ENCODE results near the gene IBTK. TPM values are rescaled to one million over a fixed set of nuclear protein-coding genes. Genes with fewer than 3 reads are reported as not detected.

Gene IBTK
- total RNA-seq, 1 experiment from 2014 or later: 25.9 TPM

GRCh38 chr6:82251942-82252341, 4.4 kb upstream of the IBTK start:
- TF ChIP-seq CTCF (conservative IDR thresholded peaks at IDR 0.05): peak; percentile 58
- TF ChIP-seq EZH2 (IDR thresholded peaks at IDR 0.05; ENCODE audit: low read depth): no peak
- H3K4me2 ChIP-seq: no peak overlapping the region
- H4K20me1 ChIP-seq (ENCODE audit: insufficient read depth): no peaks in the 10 kb centered on the region
- no peaks in the 10 kb centered on the region for H3K9me3 ChIP-seq (ENCODE audit: insufficient read depth, low read depth)
- H3K4me1 ChIP-seq (replicated peaks; ENCODE audit: insufficient read depth): peaks cover 7% of the 10 kb centered on the region
- H3F3A ChIP-seq (ENCODE audit: insufficient read depth, low read depth): peaks cover 15% of the 10 kb centered on the region
- H3K27me3 ChIP-seq (ENCODE audit: insufficient read depth, low read depth): no peaks in the 10 kb centered on the region
- BruUV-seq (replicated peaks): no TSS peak
- H3K36me3 ChIP-seq (ENCODE audit: low read depth): no peaks in the 10 kb centered on the region
- ChIA-PET CTCF (interaction anchor here (0.8 kb wide), 1 partner anchor 813 kb away, joined by 4 read pairs; the partner anchor contains the start of gene UBE3D), POLR2A (ENCODE audit: unreplicated experiment) (interaction anchor here (0.6 kb wide), 1 partner anchor 39 kb away, joined by 7 read pairs; no protein-coding TSS in a partner anchor)
- intact Hi-C loops (cut with micrococcal nuclease; ENCODE audit: unreplicated experiment): loop anchor here (1.0 kb wide), 1 partner anchor 805 kb away; no protein-coding TSS in a partner anchor
- H3K79me2 ChIP-seq (ENCODE audit: low read depth): peaks cover 5% of the 10 kb centered on the region
- no peak overlapping the region for H3K27ac ChIP-seq
- H3K9me2 ChIP-seq (ENCODE audit: insufficient read depth): no peaks in the 10 kb centered on the region
- DNase-seq: no peak
- no peak overlapping the region for H2AFZ ChIP-seq
- H3K4me3 ChIP-seq: no peak overlapping the region

GRCh38 chr6:82249381-82250253, 2.1 kb upstream of the IBTK start:
- no peaks in the 10 kb centered on the region for H3K27me3 ChIP-seq (ENCODE audit: insufficient read depth, low read depth)
- peaks cover 19% of the 10 kb centered on the region for H3K4me1 ChIP-seq (replicated peaks; ENCODE audit: insufficient read depth)
- H3K9me2 ChIP-seq (ENCODE audit: insufficient read depth): no peaks in the 10 kb centered on the region
- TF ChIP-seq CTCF (conservative IDR thresholded peaks at IDR 0.05) (no peak), EZH2 (IDR thresholded peaks at IDR 0.05; ENCODE audit: low read depth) (no peak)
- peaks cover 28% of the 10 kb centered on the region for H3K79me2 ChIP-seq (ENCODE audit: low read depth)
- H3K9me3 ChIP-seq (ENCODE audit: insufficient read depth, low read depth): no peaks in the 10 kb centered on the region
- no peak overlapping the region for H2AFZ ChIP-seq
- BruUV-seq (replicated peaks): no TSS peak
- intact Hi-C loops (cut with micrococcal nuclease; ENCODE audit: unreplicated experiment): loop anchor here (2.0 to 10.0 kb wide), 3 partner anchors 815 to 1263 kb away; partner anchors contain the start of genes PGM3, PRSS35, RWDD2A and UBE3D
- CTCF ChIA-PET: interaction anchor here (0.5 to 0.6 kb wide), 2 partner anchors 808 to 967 kb away, joined by 3 to 4 read pairs; no protein-coding TSS in a partner anchor
- H3K4me3 ChIP-seq: no peak overlapping the region
- H3K27ac ChIP-seq: peak overlapping the region; percentile 89; the same call in 1 of the 2 replicates
- peaks cover 1% of the 10 kb centered on the region; the same call in 1 of the 2 replicates for H4K20me1 ChIP-seq (ENCODE audit: insufficient read depth)
- no peaks in the 10 kb centered on the region for H3K36me3 ChIP-seq (ENCODE audit: low read depth)
- POLR2A ChIA-PET (ENCODE audit: unreplicated experiment): interaction anchor here (0.6 kb wide), 1 partner anchor 993 kb away, joined by 5 read pairs; no protein-coding TSS in a partner anchor
- H3K4me2 ChIP-seq: peak overlapping the region; percentile 79; the same call in 1 of the 2 replicates
- H3F3A ChIP-seq (ENCODE audit: insufficient read depth, low read depth): peaks cover 15% of the 10 kb centered on the region
- DNase-seq: no peak

- Histone ChIP-seq H3K4me3 (peak overlapping the region; percentile 90; the same call in 1 of the 2 replicates), H3K36me3 (ENCODE audit: low read depth) (peaks cover 6% of the 10 kb centered on the region), H4K20me1 (ENCODE audit: insufficient read depth) (peaks cover 6% of the 10 kb centered on the region), H3K4me1 (replicated peaks; ENCODE audit: insufficient read depth) (peaks cover 19% of the 10 kb centered on the region), H3K27me3 (ENCODE audit: insufficient read depth, low read depth) (no peaks in the 10 kb centered on the region), H3K27ac (peak overlapping the region; percentile 89), H3K9me3 (ENCODE audit: insufficient read depth, low read depth) (no peaks in the 10 kb centered on the region), H3K9me2 (ENCODE audit: insufficient read depth) (no peaks in the 10 kb centered on the region), H2AFZ (peak overlapping the region; percentile 88), H3K4me2 (peak overlapping the region; percentile 79), H3K79me2 (ENCODE audit: low read depth) (peaks cover 41% of the 10 kb centered on the region), H3F3A (ENCODE audit: insufficient read depth, low read depth) (peaks cover 15% of the 10 kb centered on the region)
- TF ChIP-seq CTCF (conservative IDR thresholded peaks at IDR 0.05) (no peak), EZH2 (IDR thresholded peaks at IDR 0.05; ENCODE audit: low read depth) (no peak)
- TSS peak; percentile 91 for BruUV-seq (replicated peaks)
- DNase-seq: peak in 1 of 2 experiments; percentile 85
- ChIA-PET POLR2A (ENCODE audit: unreplicated experiment) (interaction anchor here (0.6 kb wide), 1 partner anchor 66 kb away, joined by 3 read pairs; no protein-coding TSS in a partner anchor), CTCF (interaction anchor here (0.9 kb wide), 1 partner anchor 817 kb away, joined by 5 read pairs; the partner anchor contains the start of gene UBE3D)
- intact Hi-C loops (cut with micrococcal nuclease; ENCODE audit: unreplicated experiment): loop anchor here (2.0 to 10.0 kb wide), 3 partner anchors 816 to 1264 kb away; partner anchors contain the start of genes PGM3, PRSS35, RWDD2A and UBE3D
Observed at GRCh38 chr6:82248273-82248735, 760 bp upstream of the IBTK start.
